AG20443 (cell line): ENCODE results near the gene MAFB.

ENCODE experiments used
- DNase-seq: peaks from one replicate; pipeline ENCODE4 v3.0.0; 2012; ENCODE audit warnings: low spot score, mixed read lengths

The MAFB gene

DNA sequence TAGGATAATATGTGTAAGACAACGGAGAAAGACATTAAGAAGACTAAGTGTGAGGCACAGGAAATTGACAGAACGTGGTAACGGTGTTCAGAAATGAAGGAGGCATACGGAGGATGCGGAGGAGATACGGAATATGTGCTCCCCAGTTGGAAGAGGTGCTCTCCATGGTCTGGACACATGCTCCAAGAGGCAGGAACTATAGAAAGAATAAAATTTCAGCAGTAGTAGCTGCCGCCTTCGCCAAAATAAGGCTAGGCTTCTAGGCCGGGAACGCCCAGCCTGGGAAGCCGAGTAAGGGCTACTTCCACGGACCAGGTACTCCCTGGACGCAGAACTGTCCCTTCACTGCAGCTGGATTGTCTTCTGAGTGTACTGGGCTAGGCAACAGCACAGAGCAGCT lies 7.4 kb downstream of the MAFB start:
- no peak for DNase-seq

DNA sequence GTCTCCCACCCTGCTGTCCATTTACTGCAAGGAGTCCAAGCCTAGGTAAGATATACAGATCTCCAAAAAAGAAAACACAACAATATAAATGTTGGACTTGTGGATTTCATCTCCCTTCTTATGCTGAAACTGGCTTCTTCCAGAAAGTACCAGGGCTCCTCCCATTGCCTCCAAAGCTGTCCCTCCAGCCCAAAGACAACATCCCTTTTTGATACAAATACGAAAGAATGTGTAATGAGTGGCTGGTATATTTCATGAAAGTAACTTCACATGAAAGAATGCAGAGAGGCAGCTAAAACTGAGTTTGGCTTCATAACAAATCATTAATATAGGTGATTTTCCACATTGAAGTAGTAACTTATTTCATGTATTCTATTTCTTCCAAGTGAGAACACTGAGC lies 7.9 kb downstream of the MAFB start:
- DNase-seq = no peak

DNA sequence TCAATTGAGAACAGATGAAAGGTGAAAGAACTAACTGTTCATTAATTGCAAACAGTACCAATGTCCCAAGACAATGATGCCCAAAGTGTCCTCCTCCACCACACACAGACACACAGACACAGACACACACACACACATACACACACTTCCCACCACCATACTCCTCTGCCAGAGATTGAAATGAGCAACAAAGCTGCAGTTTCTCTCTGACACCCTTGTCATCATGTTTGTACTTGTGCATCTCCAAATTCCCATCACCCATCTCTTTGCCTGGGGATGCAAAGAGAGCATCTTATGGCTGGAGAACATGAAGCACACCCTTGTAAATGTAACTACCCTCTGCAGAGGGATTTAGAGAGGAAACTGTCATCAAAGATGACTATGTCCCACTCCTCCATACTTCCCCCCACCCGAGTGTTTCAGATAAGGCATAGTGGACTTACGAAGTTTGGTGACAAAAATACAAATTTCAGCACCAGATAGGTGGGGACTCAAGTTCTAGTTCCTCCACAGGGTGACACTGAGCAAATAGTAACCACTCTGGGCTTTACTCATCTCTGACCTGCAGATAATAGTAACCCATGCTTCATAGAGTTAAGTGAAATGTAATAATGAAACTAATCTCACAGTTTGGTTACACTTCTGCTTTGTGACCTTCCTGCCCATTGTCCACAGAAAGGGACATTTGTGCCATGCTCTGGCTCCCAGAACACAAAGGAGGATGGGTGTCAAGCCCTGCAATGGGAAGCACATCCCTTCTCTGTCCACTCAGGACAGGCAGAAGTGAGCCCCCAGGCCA lies 8.7 kb downstream of the MAFB start:
- no peak for DNase-seq

DNA sequence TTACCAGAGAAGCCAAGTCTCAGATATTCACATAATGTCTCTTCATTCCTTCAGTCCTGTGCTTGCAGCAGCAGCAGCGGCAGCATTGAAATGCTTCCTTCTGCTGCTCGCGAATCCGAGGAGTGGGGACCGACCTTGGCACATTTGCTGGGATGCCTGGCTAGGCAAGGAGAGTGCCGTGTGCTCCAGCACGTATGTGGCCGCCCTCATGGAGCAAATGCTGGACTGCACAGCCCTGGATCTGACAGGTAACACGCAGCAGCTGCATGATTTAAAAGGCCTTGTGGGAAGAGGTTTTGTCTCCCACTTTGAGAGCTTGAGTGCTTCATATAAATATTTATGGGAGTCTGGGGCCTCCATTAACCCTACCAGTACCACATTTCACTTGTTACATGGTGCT lies 9.9 kb downstream of the MAFB start:
- DNase-seq = no peak

DNA sequence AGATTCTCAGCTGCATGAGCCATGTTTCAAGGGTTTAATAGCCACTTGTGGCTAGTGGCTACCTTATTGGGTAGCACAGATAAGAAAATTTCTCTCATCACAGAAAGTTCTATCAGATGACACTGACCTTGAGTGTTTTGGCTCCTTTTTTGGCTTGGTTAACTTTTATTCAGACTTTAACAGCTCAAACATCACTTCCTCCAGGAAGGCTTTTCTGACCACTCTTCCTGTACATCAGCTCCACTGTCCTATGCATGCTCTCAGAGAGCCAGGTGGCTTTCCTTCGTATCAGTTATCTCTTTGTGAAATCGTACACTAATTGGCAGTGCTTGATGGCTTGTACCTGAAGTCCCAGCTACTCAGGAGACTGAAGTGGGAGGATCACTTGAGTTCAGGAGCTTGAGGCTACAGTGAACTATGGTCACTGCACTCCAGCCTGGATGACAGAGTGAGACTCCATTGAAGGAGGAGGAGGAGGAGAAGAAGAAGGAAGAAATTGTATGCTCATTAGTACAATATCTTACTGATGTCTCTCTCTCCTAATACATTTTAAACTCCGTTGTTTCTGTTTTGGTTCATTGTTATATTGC lies 10.7 kb downstream of the MAFB start:
- DNase-seq = no peak

DNA sequence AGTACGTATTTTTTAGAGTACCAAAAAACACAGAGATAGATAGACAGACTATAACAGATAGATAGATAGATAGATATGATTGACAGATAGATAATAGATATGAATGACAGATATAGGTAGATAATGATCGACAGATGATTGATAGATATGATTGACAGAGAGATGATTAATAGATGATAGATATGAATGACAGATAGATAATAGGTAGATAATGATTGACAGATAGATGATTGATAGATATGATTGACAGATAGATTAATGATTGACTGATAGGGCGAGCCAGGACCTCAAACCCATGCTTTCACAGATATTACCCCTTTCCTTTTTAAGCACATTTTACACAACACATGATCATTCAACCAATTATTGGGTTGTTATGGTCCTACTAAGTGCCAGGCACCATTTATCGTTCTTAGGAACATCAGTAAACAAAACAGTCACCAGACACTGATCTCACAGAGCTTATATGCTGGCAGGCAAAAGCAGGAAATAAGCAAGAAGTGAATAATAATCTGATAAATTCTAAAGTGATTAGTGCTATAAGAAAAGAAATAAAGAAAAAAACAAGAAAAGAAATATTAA lies 11.6 kb downstream of the MAFB start:
- DNase-seq = no peak

DNA sequence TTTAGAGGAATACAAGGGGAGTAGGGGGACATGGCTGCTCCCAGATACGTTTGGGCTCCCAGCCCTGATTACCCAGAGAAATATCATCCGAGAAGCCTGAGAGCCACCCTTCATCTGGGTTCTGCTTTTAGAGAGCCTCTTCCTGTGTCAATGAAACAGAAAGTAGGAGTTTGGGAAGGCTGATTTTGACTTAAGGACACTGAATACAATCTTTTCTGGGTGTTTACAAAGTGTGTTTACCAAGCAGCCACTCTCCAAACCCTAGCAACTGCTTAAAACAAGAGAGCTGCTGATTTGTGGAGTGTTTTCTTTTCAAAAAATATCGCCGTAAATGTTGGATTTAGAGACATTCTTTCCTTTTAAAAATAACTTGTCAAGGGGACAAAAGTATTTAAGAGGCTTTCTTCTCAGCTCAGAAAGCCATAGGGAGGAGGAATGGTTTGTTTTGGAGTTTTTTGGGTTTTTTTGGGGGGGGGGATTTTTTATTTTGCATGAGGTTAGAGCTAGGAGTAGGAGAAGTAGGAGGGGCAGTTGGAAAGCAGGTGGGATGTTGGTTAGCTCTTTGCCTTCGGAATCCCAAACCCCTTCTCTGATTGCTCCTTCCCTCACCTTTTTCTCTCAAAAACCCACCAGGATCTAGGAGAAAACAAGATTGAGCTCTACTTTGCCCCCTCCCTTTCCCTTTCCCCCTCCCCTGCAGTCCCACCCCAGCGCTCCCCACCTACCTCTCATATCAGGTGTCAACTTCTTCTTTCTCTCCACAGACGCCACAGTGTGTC lies 12.4 kb downstream of the MAFB start:
- no peak for DNase-seq

DNA sequence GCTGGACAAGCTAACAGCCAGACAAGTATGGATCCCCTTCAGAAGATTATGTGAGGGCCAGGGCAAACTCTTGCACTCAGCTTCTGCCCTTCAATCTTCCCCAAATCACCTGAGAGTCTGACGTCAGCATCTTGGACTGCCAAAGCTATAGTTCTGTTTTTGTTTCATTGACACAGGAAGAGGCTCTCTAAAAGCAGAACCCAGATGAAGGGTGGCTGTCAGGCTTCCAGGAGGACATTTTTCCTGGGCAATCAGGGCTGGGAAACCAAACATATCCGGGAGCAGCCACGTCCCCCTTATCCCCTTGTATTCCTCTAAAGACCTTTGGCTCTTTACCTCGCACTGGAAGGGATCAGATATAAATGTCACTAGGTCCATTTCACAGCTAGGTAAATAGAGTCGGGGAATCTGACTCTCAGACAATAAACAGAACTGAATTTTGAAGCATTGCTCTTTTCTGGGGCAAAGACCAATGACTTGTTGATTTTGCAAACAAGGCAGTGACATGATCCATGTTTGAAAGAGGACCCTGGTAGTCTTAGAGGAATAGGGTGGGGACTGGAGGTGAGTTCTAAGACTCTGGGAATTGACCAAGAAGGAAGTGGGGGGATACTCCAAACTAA lies 13.3 kb downstream of the MAFB start:
- DNase-seq = no peak

DNA sequence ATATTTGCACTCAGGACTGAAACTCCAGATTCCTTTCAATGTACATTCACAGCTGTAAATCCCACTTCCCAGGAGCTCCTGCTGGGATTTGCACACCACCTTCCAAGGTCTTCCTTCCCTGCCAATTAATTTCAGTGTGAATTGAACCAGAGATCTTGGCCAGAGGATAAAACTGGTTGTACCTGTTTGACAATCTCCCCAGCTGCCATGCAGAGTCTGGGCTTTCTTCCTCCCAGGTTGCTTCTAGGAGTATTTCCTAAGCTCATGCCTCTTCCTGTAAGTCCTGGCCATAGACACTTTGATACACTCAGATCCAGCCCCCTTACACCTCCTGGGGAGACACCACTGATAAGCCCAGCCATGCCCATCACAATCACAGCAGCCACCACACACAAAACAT lies 15.6 kb downstream of the MAFB start:
- DNase-seq = no peak

DNA sequence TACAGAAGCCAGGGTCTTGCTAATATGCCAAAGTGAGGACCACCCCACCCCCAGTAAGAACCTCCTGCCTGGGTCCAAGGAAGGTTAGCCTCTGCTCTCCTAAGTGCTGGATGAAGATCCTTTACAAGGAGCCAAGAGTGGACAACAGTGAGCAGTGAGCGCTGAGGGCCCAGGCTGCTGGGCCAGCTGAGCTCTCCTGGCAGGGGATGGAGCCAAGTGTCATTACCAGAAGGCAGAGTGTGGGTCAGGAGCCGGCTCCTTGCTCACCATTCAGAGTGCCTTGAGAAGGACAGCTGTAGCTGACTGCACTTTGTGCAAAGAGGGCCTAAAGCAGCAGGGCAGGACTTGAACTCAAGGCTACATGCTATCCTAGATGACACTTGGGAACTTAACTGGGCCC lies 16.9 kb downstream of the MAFB start:
- DNase-seq = no peak

DNA sequence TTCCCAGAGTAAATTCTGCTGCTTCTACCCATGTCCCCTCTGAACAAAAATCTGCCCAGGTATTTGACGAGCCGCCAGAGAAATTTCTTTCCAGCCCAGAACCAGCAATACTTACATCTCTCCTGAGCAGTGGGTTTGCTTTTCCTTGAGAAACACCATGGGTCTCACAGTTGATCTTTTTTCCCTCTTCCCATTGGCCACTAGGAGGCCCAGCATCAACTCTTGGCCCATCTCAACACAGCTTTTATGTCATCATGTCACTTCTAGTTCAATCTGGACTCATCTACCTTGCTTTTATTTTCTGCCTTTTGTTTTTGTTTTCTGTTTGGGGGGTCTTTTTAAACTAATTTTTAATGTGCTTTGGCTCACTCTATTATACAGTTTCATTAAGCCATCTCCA lies 18.8 kb downstream of the MAFB start:
- no peak for DNase-seq

DNA sequence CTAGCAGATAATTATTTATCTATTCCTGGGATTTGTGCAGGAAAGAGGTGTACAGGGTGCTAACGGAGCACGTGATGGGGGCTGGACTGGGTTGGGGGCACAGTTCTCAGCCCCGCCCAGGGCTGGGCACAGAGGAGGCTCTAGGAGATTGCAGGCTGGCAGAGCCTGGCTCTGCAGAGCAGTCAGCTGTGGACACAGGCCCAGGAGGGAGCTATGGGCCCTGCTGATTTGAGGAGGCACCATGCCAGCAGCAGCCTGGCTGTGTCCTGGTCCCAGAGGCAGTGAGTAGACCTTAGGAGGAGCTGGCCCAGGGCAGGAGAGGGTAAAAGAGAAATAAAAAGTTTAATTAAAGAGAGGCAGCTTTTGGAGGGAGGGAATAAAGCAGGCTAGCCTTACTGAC lies 19.3 kb downstream of the MAFB start:
- DNase-seq = no peak

DNA sequence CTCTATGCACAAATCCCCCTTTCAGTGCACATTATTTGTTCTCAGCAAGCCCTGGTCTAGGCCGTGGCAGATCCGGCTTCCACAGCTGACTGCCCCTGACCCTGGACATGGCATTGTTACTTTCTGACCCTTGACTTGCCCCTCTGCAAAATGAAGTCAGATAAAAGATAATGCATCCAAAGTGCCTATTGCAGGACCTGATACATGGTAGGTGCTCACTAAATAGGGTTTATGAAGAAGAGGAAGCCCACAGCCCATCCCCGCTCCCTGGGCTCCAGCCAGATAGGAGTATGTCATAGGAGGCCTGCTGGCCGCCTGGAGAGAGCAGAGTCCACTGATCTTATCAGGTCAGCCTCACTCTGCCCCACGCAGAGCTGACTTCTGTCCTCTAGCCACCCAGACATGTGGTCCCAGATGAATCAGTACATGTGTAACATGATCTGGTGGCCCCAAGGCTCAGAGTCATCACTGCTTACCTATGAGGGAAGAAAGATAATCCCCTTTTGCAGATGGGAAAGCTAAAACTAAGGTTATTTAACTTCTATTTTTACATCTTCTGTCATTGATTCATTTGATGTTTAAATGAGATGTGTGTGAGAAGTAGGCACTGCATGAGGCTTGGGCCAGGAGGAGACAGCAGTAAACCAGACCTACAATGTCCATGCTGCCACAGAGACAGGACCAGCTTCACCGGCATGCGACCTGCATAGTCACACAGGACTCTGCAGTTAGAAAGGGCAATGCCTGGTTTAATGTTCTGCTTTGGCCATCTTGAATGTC lies 20.4 kb downstream of the MAFB start:
- peak; percentile 32 for DNase-seq

DNA sequence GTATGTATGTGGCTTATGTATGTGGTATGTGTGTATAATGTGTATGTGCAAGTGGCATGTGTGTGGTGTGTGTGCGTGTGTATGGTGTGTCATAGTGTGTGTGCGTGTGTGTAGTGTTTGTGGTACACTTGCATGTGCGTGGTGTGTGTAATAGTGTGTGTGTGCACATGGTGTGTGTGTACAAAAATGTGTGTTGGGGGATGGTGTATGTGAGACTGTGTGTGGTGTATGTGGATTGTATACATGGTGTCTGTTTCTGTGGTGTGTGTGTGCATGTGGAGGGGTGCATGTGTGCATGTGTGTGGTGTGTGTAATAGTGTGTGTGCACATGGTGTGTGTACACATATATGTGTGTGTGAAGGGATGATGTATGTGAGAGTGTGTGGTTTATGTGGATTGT lies 21.5 kb downstream of the MAFB start:
- DNase-seq = no peak

DNA sequence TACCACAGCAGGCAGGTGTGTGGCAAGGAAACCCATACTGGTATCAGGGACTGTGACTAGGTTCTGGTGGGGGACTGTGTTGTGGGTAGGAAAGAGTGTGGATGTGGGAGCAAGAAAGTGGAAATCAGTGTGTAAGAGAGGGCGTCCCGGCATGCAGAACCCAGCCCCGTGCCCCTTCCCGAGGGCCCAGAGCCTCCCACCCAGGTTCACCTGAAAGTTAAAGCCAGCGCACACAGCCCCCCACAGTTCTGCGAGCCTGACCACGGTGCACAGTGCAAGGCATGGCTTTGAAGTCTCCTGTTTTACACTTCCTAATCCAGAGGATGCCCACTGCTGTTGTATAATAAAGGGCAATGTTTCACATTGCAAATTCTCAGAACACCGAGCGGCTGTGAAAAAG lies 22.7 kb downstream of the MAFB start:
- no peak for DNase-seq

DNA sequence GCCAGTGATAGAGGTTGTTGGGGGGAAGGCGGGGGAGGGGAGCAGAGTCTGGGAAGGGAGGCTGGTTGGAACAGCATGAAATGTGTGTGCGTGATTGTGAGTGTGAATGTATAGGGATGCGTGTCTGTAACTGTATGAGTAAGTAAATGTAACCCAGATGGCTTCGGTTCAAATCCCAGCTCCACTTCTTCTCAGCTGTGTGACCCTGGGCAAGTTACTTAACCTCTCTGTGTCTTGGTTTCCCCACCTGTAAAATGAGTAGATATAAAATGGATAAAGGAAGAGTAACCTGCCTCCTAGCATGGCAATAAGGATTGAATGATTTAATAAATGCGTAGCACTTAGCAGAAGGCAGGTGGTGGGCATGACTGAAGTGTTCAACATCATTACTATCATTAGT lies 24.1 kb downstream of the MAFB start:
- DNase-seq = no peak

DNA sequence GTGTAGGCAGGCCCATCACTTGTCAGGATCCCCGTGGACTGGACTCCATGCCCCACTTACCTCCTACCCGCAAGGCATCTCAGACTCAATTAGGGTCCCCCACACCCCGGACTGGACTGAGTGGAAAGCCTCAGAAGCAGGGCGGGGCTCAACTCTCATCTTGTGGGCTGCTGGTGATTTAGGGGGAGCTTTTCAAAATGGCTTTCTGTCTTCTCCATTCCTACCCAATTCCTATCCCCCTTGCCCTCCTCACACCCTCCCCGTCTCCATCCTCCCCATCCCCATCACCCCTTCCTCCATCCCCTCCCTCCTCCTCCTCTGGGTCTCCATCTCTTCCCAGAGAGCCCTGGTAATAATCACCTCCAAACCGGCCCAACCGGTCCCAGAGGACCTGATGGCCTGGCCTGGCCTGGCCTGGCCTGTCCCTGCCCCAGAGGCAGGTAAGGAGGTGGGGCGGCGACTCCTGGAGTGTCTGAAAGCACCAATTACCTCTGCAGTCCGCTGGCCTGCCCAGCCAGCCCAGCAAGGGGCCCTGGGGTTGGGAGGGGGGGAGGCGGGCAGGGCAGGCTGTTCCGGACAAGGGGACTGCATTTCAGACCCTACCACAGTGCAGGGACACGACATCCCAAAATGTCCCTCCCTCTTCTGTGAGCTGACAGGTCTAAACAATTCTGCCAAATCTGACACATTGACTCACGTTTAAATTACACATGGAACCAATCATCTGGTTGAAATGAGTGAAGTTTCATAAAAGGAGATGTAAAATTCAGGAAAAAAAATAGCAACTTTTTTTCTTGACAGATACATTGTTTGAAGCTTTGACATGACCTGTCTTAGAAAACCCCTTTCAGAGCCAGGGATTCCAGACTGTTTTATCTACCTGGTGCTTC lies 24.8 kb downstream of the MAFB start:
- no peak for DNase-seq

DNA sequence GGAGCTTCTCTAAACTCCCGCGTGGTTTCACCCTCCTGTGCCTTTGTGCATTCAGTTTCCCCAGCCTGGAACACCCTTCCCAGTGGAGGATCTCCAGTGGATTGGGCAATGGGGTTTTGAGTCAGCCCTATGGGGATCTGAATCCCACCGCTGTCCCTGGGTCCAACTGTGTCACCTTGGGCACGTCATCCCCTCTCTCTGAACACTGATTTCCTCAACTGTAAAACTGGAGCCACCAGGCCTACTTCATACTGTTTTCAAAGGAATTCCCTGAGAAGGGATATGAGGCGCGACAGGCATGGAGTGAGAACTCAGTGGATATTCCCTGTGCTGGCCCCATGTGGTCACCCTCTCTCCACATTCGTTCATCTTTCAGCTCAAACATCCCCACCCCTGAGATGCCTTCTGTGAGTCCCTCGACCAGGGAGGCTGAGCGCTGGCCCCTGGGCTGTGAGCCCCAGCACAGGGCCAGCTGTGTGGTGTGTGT lies 25.7 kb downstream of the MAFB start:
- DNase-seq = no peak

DNA sequence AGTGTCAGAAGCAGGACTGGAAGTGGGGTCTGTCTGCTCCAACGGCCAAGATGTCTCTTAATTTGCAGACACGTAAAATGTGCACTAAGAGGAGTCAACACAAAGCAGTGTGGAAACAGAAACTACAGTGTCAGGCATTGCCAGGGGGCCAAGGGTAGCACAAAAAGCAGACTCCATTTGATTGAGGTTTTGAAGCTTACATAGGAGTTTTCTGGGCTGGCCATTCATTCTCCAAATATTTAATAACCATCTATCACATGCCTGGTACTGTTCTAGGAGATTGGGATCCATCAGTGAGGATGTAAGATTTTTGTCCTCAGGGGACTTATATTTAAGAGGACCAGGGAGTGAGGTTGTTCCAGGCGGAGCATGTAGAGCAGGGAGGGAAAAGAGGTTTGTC lies 29.5 kb downstream of the MAFB start:
- no peak for DNase-seq

DNA sequence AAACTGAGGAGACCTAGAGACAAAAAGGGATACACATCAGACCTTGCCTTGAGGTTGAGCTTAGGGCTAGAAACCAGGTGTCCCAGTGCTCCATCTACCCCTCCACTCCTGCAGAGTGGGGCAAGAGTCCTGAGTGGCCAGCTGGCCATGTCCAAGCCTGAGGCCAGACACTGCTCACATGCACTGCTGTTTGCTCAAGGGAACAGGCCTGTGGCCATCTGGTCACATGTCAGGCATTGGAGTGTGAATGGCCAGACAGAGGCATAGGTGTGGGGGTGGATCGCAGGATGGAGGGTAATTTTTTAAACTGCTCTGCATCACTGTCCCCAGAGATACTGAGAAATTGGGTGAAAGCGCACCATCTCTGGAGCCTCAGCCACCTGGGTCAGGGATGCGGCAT lies 30.5 kb downstream of the MAFB start:
- no peak for DNase-seq
